GM21576 (cell line): Measurements from ENCODE around the gene MED31.
"Not testable (repeated sequence)": the region's sequence is repeated elsewhere in the genome, so short reads cannot be mapped to it uniquely, and the experiment has no call there.

Source experiments
- ATAC-seq: cut with Tn5 transposase; IDR thresholded peaks from one replicate; pipeline ENCODE4 v1.9.1; 2021; ENCODE audit warnings: mild to moderate bottlenecking, moderate library complexity; ENCODE audit not compliant: unreplicated experiment

The MED31 gene

GRCh38 chr17:6677946-6678345, 26.5 kb upstream of the MED31 start:
- no peak for ATAC-seq

- no peak for ATAC-seq
Measured at GRCh38 chr17:6677158-6677831, 25.9 kb upstream of the MED31 start.

- ATAC-seq: no peak
Measured at GRCh38 chr17:6676802-6677157, 25.4 kb upstream of the MED31 start.

DNA sequence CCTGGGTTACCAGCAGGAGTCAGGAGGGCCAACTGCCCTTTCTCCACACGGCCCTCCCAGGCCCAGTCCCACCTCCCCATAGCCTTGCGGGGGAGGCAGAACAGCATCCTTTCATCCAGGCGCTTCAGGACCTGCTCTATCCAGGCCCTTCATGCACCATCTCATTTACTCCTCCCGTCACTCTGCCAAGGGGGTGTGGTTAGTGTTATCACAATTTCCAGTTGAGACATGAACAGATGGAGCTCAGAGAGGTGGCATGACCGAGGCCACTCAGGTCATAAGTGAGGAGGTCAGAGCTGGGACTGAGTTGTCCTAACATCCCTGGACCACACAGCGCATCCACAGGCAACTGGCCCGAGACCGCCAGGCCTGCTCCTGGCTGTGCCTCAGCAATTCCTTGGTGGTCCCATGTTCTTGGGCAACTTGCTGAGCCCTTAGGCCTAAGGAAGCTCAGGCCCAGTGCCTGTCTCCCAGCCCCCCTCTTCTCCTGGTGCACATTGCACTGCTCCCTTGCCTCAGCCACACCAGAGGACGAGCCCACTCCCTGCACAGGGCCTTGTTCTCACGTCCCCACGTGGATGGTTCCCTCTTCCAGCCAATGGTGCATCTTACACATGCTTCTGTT, 23.9 kb upstream of the MED31 start:
- ATAC-seq: no peak

GRCh38 chr17:6674586-6674985, 23.2 kb upstream of the MED31 start:
- no peak for ATAC-seq

DNA sequence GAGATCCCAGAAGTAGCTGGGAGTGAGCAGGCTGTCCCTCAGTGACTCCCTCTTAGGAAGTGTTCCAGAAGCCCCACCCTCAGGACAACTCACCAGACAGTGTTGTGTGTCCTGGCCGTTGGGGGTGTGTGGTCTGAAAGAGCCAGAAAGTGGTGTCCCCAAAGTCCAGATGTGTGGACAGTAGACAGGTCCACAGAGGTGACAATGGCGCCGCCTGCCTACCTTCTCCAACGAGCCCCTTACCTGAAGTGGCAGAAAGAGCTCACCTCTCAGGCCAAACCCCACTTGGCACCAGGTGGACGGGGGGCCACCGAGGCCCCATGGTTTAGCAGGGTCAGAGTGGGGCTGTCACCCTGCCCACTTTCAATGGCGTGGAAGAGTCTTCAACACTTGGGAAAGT, 20.0 kb upstream of the MED31 start:
- ATAC-seq: no peak

- no peak for ATAC-seq
Measured at GRCh38 chr17:6670999-6671398, 19.6 kb upstream of the MED31 start.

GRCh38 chr17:6670571-6670970, 19.2 kb upstream of the MED31 start:
- no peak for ATAC-seq

- no peak for ATAC-seq
Measured at GRCh38 chr17:6669479-6670212, 18.2 kb upstream of the MED31 start.

DNA sequence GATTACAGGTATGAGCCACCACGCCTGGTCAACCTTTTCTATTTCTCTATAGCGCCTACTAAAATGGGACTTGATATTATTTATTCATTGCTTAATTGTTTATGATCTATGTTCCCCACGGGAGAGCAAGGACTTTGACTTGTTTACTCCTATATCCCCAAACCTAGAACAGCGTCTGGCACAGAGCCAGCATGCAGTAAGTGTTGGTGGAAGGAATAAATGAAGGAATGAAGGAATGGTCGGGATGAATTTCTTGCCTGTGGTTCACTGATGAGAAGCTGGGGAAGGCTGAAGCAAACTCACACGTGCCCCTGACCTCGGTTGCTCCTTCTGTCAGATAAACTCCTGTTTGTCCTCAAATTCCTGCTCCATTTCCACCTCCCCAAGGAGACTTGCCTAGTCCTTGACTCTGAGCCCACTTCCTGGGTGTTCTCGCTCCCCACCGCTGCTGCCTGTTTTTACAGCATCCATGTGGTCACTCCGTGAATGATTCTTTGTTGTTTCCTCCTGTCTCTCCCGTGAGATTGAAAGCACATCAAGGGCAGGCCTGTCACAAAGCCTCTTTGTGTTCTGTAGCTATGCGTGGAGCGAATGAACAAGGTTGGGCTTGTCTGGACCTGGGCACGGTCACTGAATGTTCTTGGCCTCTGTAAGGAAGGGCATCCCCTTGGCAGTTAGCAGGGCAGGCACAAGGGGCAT, 17.5 kb upstream of the MED31 start:
- ATAC-seq: no peak

DNA sequence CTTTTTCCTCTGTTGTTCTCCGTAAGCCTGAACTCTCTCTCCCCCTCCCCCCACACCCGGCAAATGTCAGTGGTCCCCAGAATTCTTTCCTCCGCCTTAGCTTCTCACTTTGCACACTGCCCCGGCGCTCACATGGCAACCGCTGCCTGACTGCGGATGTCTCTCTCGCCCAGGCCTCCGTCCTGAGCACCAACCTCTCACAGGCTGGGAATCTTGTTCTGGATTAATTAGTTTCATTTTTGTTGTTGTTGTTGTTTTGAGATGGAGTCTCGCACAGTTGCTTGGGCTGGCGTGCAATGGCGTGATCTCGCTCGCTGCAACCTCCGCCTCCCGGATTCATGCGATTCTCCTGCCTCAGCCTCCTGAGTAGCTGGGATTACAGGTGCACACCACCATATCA, 16.8 kb upstream of the MED31 start:
- no peak for ATAC-seq

DNA sequence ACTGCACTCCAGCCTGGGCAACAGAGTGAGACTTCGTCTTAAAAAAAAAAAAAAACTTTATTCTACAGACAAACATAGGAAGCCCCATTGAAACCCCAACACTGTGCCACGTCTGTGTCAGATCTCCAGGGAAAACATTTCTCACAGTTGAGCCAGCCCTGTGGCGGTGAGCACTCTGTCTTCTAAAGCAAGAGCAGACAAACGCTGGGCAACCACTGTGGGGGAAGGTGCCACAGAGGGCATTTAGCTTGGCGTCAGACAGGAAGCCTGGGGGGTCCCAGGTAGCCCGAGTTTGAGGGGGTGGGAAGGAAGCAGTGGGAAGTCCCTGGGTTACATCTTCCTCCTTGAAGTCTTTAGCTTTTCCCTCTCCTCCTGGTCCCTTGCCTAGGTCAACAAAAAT, 16.1 kb upstream of the MED31 start:
- no peak for ATAC-seq

DNA sequence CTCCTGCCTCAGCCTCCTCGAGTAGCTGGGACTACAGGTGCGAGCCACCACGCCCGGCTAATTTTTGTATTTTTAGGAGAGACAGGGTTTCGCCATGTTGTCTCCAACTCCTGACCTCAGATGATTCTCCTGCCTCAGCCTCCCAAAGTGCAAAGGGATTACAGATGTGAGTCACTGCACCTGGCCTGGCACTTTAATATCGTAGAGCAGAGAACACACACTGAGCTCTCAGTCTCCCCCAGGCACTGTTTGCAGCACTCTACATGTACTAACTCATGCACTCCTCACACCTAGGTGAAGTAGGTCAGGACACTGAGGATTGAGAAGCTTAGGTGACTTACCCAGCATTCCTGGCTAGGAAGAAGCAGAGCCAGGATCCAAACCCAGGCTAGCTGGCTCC, 15.2 kb upstream of the MED31 start:
- ATAC-seq: no peak

- ATAC-seq: no peak
Measured at GRCh38 chr17:6666077-6666521, 14.7 kb upstream of the MED31 start.

GRCh38 chr17:6663200-6663599, 11.8 kb upstream of the MED31 start:
- not testable (repeated sequence) for ATAC-seq

DNA sequence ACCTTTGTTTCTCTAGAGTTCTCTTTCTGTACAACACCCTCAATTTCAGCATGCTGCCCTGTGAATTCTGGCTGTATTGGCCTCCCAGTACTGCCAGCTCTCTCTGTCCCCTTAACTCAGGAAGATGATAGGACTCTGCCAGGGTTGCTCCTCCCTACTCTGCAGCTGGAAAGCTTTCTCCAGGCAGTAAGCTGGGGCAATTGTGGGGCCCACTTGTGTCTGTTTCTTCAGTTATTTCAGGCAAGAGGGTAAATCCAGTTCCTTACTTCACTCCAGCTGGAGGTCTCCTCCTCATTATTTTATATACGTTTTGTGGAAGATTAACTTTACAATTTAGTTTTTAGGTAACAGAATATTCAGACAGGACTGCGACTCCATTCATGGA, 10.1 kb upstream of the MED31 start:
- no peak for ATAC-seq

- ATAC-seq: peak; percentile 71
Measured at GRCh38 chr17:6660805-6661463, 9.5 kb upstream of the MED31 start.

DNA sequence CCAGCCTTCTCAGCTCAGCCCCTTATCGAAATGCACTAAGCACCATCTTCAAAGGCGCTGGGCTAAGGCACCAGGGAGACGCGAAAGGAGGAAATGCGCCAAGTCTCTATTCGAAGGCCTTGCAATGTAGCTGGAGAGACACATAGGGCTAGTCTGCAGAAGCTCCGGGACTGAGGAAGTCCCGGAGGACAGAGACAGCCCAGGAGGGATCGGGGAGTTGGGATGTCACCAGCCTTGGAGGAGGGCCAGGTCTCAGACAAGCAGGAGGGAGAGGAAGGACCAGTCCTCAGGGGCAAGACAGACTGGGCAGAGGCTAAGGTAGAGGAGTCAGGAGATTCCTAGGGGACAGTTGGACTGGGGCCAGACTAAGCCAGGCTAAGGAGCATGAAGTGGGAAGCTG, 8.7 kb upstream of the MED31 start:
- ATAC-seq: no peak

DNA sequence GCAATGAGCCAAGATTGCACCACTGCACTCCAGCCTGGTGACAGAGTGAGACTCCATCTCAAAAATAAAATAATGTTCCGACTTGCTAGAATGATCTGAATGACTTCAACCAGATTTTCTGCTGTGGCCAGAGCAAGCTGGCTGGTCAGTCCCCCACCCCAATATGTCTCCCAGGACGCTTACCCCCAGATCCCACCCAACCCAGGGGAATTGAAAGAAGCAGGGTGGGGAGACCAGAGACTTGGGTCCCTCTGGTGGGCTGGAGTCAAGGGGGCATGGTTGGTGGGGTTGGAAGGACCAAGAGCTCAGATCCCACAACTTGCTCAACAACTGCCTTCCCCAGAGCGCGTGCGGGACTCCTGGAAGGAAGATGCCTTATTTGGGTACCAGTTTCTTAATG, 7.0 kb upstream of the MED31 start:
- ATAC-seq: not testable (repeated sequence)

DNA sequence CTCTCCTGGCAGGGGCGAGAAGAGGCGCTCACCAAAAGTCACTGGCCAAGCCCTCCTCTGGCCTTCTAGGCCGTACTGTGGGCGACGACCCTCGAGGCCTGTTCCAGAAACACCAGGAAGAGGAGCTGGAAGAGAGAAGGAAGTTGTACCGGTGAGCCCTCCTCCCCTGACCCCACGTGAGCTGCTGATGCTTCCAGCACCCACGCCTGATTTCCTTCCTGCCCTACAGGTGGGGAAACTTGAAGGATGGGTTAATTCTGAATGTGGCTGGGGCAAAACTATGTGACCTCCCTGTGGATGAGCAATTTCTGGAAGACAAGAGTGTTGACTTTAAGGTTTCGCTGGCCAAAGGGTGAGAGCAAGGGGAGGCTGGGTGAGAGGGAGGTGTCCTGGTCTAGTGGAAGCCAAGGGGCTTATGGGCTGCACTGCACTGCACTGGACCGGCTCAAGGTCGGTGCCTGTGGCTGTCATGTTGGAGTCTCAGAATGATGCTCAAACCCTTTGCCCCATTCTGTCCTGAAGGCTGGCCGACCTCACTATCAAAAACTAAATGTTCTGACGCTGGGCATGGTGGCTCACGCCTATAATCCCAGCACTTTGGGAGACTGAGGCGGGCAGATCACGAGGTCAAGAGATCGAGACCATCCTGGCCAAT, 6.4 kb upstream of the MED31 start:
- ATAC-seq: no peak
